ENCODE results near the gene RAB4A. TPM values are rescaled to one million over a fixed set of nuclear protein-coding genes. Genes with fewer than 3 reads are reported as not detected.

RAB4A gene
- total and polyA plus RNA-seq, 10 of the 15 experiments (the other 5 are each of a cell fraction or from before 2014, with no cell fraction given) = 4.0 to 35.8 (median 17.7) TPM

DNA sequence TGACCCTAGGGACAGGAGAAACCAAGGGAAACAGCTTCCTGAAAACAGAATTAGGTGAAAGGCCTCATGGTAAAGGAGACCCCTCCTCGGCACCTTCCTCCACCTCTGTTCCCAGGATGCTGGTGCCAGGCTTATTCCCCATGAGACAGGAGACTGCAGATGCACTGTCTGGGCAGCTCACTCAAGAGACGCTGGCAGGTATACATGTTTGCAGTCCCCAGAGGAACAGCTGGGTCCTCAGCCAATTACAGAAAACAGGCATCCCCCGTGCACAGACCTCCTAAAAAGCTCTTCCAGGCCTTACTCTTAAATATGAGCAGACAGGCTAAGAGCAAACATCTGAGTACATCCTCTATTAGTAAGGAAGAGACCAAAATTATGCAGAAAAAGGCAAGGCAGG, 65.4 kb downstream of the RAB4A start:
- RAD21 ChIA-PET (ENCODE audit: unreplicated experiment) = no interaction called here
- H3K4me3 ChIP-seq = no peak overlapping the region
- H4K20me1 ChIP-seq (ENCODE audit: control insufficient read depth, insufficient read depth) = no peaks in the 10 kb centered on the region
- no TSS peak for BruUV-seq (replicated peaks)
- intact Hi-C loops (cut with micrococcal nuclease; ENCODE audit: unreplicated experiment) = no loop called here
- SMC1A ChIA-PET (ENCODE audit: uncharacterized antibody, unreplicated experiment) = no interaction called here
- WGBS (ENCODE audit: insufficient coverage, insufficient replicate concordance, low lambda C conversion rate, missing lambda C conversion rate) = 80% methylated on average over 3 of the region's 3 CpGs
- no peak for ATAC-seq
- H3K27me3 ChIP-seq (replicated peaks in 1 of 2; ENCODE audit: control insufficient read depth in 2 of 2, insufficient read depth in 2 of 2, low read length in 1 of 2) = no peaks in the 10 kb centered on the region
- CTCF ChIA-PET = no interaction called here
- POLR2A ChIA-PET = no interaction called here
- DNase-seq (ENCODE audit: low read depth, low spot score) = no peak
- peaks cover 10% of the 10 kb centered on the region for H3K79me2 ChIP-seq (ENCODE audit: control insufficient read depth, insufficient read depth, low read length)
- H3K27ac ChIP-seq (ENCODE audit: control insufficient read depth, insufficient read depth) = no peak overlapping the region
- in situ Hi-C loops (cut with MboI) = no loop called here
- no peak overlapping the region for H2AFZ ChIP-seq (ENCODE audit: control insufficient read depth, low read depth, low read length)
- FAIRE-seq = no peak
- no peaks in the 10 kb centered on the region; the same call in 1 of the 3 replicates for H3K9me3 ChIP-seq (replicated peaks; ENCODE audit: control insufficient read depth, insufficient read depth, low read length)
- H3K4me2 ChIP-seq (ENCODE audit: control insufficient read depth, insufficient read depth) = no peak overlapping the region
- peaks cover 3% of the 10 kb centered on the region for H3K4me1 ChIP-seq (ENCODE audit: control insufficient read depth, insufficient read depth, low read length)
- no peak overlapping the region for H3K9ac ChIP-seq (ENCODE audit: control insufficient read depth, insufficient read depth, low read length)
- H3K36me3 ChIP-seq (ENCODE audit: control insufficient read depth in 2 of 2, insufficient read depth in 2 of 2, low read length in 1 of 2) = no peaks in the 10 kb centered on the region
- TF ChIP-seq ETV6 (conservative IDR thresholded peaks at IDR 0.05 in 1 of 2, IDR thresholded peaks at IDR 0.05 in 1 of 2; ENCODE audit: borderline replicate concordance in 1 of 2, low read depth in 1 of 2) (no peak), RFX5 (IDR thresholded peaks at IDR 0.05; ENCODE audit: low read depth, low read length) (no peak), RELA (IDR thresholded peaks at IDR 0.05; ENCODE audit: borderline replicate concordance, partially characterized antibody) (no peak), MTA2 (IDR thresholded peaks at IDR 0.05; ENCODE audit: low read depth) (no peak), BACH1 (IDR thresholded peaks at IDR 0.05; ENCODE audit: borderline replicate concordance) (no peak), ZZZ3 (IDR thresholded peaks at IDR 0.05; ENCODE audit: control insufficient read depth, insufficient read length, low read depth) (no peak), PAX5 (IDR thresholded peaks at IDR 0.05; ENCODE audit: borderline replicate concordance, low read depth, low read length) (no peak), BCL11A (IDR thresholded peaks at IDR 0.05; ENCODE audit: low read depth, low read length) (no peak), TCF3 (IDR thresholded peaks at IDR 0.05; ENCODE audit: borderline replicate concordance, insufficient read depth, low read depth, low read length) (no peak), CTCF (IDR thresholded peaks at IDR 0.05 in 2 of 3, conservative IDR thresholded peaks at IDR 0.05 in 1 of 3; ENCODE audit: control insufficient read depth in 2 of 3, extremely low read depth in 1 of 3, insufficient read depth in 1 of 3, low read depth in 3 of 3, low read length in 3 of 3) (no peak), IKZF1 (conservative IDR thresholded peaks at IDR 0.05) (no peak), CUX1 (IDR thresholded peaks at IDR 0.05; ENCODE audit: insufficient replicate concordance, low read depth, low read length) (no peak), NBN (IDR thresholded peaks at IDR 0.05) (no peak), PKNOX1 (IDR thresholded peaks at IDR 0.05) (no peak), NFYA (IDR thresholded peaks at IDR 0.05; ENCODE audit: borderline replicate concordance, low read depth, low read length) (no peak)
- TF ChIP-seq, protein P1, sequence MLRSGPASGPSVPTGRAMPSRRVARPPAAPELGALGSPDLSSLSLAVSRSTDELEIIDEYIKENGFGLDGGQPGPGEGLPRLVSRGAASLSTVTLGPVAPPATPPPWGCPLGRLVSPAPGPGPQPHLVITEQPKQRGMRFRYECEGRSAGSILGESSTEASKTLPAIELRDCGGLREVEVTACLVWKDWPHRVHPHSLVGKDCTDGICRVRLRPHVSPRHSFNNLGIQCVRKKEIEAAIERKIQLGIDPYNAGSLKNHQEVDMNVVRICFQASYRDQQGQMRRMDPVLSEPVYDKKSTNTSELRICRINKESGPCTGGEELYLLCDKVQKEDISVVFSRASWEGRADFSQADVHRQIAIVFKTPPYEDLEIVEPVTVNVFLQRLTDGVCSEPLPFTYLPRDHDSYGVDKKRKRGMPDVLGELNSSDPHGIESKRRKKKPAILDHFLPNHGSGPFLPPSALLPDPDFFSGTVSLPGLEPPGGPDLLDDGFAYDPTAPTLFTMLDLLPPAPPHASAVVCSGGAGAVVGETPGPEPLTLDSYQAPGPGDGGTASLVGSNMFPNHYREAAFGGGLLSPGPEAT (IDR thresholded peaks at IDR 0.05; ENCODE audit: low read depth) = no peak
